Endothelial cell (in vitro differentiated cells): ENCODE measurements around the gene NFATC1. TPM values are rescaled to one million over a fixed set of nuclear protein-coding genes. Genes with fewer than 3 reads are reported as not detected.

Experiments used
- DNase-seq: peaks from one replicate; pipeline ENCODE4 v3.0.0; 2021; ENCODE audit warnings: low spot score
- H3K27ac Mint-ChIP-seq: one replicate; pipeline ENCODE4 v1.8.0; 2021; ENCODE audit warnings: mixed read lengths, inconsistent platforms; ENCODE audit not compliant: unreplicated experiment
- H3K27me3 Mint-ChIP-seq: one replicate; pipeline ENCODE4 v1.8.0; 2021; ENCODE audit warnings: mild to moderate bottlenecking, moderate library complexity, mixed read lengths, inconsistent platforms; ENCODE audit not compliant: unreplicated experiment
- H3K36me3 Mint-ChIP-seq: one replicate; pipeline ENCODE4 v1.8.0; 2021; ENCODE audit warnings: mild to moderate bottlenecking, low read depth, mixed read lengths, inconsistent platforms; ENCODE audit not compliant: unreplicated experiment
- H3K4me1 Mint-ChIP-seq: one replicate; pipeline ENCODE4 v1.8.0; 2021; ENCODE audit warnings: mild to moderate bottlenecking, mixed read lengths, inconsistent platforms; ENCODE audit not compliant: unreplicated experiment
- H3K4me3 Mint-ChIP-seq: one replicate; pipeline ENCODE4 v1.8.0; 2021; ENCODE audit warnings: mild to moderate bottlenecking, mixed read lengths, inconsistent platforms; ENCODE audit not compliant: unreplicated experiment
- H3K9me3 Mint-ChIP-seq: one replicate; pipeline ENCODE4 v1.8.0; 2021; ENCODE audit warnings: mixed read lengths, inconsistent platforms; ENCODE audit not compliant: unreplicated experiment
- total RNA-seq: library from RNA; stranded (reverse); fragmentation: NEBNext Ultra II Directional; extraction: Animal tissue kit (Norgen Biotek cat#: 25700); gene quantifications from one replicate; pipeline ENCODE4 v1.2.1, GENCODE V29; 2021; ENCODE audit not compliant: unreplicated experiment
- TF ChIP-seq, protein P1 (sequence below): fragments of 200-600 bp; sonication (generic); IDR thresholded peaks from one replicate; pipeline ENCODE4 v1.5.0; 2021; ENCODE audit warnings: antibody characterized with exemption; ENCODE audit not compliant: unreplicated experiment

Gene NFATC1
- total RNA-seq, 1 donor from 2014 or later, result 40.6 TPM

DNA sequence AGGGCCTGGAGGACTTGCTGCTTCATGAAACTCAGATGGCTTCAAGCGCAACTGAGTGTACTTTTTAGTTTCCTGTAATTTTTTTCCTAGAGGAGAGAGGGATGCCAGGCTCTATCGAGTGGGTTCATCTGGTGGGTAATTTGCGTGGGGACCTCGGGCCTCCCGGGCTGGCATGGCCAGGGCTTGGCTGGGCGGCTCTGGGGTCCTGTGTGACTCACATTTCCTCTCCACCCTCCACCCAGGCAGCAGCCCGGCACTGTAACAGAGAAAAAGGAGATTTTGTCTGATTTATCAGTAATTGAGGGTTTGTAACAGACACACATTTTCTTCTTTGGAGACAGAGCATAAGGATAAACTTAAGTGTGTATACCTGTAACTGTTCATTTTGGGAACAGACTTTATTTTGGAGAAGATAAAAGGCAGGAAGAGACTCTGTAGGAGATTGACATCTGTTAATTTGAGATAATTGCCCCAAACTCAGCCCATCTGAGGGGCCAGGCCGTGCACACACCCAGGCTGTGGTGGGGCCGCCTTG lies 64.3 kb downstream of the NFATC1 start:
- Mint-ChIP-seq H3K4me3 (peak overlapping the region; percentile 35), H3K27me3 (peaks cover 10% of the 10 kb centered on the region), H3K4me1 (peaks cover 19% of the 10 kb centered on the region), H3K9me3 (no peaks in the 10 kb centered on the region), H3K27ac (peak overlapping the region; percentile 92), H3K36me3 (peaks cover 6% of the 10 kb centered on the region)
- DNase-seq, result no peak
- TF ChIP-seq, protein P1, sequence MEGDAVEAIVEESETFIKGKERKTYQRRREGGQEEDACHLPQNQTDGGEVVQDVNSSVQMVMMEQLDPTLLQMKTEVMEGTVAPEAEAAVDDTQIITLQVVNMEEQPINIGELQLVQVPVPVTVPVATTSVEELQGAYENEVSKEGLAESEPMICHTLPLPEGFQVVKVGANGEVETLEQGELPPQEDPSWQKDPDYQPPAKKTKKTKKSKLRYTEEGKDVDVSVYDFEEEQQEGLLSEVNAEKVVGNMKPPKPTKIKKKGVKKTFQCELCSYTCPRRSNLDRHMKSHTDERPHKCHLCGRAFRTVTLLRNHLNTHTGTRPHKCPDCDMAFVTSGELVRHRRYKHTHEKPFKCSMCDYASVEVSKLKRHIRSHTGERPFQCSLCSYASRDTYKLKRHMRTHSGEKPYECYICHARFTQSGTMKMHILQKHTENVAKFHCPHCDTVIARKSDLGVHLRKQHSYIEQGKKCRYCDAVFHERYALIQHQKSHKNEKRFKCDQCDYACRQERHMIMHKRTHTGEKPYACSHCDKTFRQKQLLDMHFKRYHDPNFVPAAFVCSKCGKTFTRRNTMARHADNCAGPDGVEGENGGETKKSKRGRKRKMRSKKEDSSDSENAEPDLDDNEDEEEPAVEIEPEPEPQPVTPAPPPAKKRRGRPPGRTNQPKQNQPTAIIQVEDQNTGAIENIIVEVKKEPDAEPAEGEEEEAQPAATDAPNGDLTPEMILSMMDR, result no peak

DNA sequence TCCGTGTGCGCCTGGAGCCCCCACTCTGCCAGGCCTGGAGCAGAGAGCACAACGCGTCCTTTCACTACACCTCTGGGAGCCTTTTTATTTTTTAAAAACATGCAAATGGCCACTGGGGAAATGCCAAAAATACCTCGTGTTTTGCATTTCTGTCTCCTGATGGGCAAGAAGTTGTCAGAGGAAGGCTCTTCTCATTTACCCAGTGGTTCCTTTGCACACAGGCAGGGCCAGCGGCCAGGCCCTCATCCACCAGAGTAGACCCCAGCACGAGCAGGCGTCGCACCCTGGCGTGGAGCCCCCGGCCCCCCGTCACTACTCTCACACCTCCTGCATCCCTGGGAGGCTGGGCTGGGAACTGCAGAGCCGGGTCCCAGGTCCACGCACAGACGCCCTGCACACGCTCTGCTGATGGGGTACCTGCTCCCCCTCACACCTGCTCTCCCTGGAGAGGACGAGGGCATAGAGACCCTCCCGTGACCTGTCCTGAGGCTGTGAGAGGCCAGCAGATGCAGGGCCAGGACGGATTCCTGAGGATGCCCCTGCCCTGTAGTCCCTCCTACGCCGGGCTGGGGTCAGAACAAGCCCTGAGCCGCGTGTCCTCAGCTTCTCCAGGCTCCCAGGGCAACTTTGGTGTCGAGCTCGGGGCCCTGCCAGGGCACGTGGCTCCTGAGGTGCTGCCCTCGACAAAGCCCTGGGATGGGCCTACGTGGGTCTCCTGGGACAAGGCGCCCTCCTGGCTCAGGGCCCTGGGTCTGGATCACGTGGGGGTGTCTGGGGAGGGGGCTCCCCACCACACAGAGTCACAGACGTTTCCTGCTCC lies 65.0 kb downstream of the NFATC1 start:
- peaks cover 22% of the 10 kb centered on the region for H3K4me1 Mint-ChIP-seq
- H3K36me3 Mint-ChIP-seq, result peaks cover 9% of the 10 kb centered on the region
- H3K27ac Mint-ChIP-seq, result peak overlapping the region; percentile 92
- peaks cover 10% of the 10 kb centered on the region for H3K27me3 Mint-ChIP-seq
- H3K9me3 Mint-ChIP-seq, result no peaks in the 10 kb centered on the region
- TF ChIP-seq, protein P1, result no peak
- no peak for DNase-seq
- no peak overlapping the region for H3K4me3 Mint-ChIP-seq

DNA sequence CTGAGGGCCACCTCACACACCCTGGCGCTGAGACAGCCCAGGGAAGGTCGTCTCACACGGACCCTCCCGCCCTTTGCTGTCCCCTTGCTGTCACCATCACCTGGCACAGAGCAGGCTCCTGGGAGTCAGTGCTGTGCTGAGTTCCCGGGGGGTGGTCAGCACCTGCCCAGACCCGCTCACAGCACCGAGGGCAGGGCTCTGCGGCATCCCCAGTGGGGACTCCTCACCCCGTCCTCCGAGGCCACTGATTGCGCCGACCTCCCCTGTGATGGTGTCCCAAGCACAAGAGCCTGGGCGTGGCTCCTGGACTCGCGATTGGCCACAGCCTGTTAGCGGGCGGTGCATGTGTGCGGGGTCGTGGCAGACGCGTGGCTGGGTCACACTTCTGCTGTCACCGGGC lies 65.9 kb downstream of the NFATC1 start:
- H3K4me3 Mint-ChIP-seq, result no peak overlapping the region
- no peak for DNase-seq
- peaks cover 9% of the 10 kb centered on the region for H3K36me3 Mint-ChIP-seq
- H3K4me1 Mint-ChIP-seq, result peaks cover 22% of the 10 kb centered on the region
- TF ChIP-seq, protein P1, result no peak
- H3K9me3 Mint-ChIP-seq, result no peaks in the 10 kb centered on the region
- no peak overlapping the region for H3K27ac Mint-ChIP-seq
- peaks cover 10% of the 10 kb centered on the region for H3K27me3 Mint-ChIP-seq

DNA sequence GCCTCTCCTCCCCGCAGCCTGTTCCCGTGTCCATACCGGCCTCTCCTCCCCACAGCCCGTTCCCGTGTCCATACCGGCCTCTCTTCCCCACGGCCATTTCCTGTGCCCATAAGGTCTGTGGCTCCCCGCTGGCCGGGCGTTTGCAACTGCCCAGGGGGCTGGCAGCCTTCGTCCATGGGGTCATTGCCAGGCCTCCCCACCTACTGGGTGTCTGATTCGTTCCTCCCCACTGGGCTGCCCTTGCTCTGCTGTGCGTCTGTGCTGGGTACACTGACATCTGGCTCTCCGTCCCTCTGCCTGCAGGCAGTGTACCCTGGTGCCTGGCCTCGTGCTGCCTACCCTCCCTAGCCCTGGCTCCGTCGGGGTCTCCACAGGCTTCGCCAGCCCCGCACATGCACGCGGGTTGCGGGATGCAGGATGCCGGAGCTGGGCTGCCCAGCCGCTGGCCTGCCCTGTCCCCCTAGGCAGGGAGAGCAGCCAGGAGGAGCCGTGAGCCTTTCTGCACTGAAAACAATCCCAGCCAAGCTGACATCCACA lies 67.8 kb downstream of the NFATC1 start:
- Mint-ChIP-seq H3K36me3 (peaks cover 18% of the 10 kb centered on the region), H3K9me3 (no peaks in the 10 kb centered on the region), H3K4me1 (peaks cover 22% of the 10 kb centered on the region), H3K27ac (no peak overlapping the region), H3K27me3 (peaks cover 7% of the 10 kb centered on the region), H3K4me3 (no peak overlapping the region)
- TF ChIP-seq, protein P1, result no peak
- DNase-seq, result no peak
